Loucy (cell line): ENCODE measurements around the gene CDV3.

ENCODE experiments used
- H2AFZ ChIP-seq: fragments of 200-600 bp; sonication (generic); 2 replicates; pipeline ENCODE4 v1.6.0; 2016; ENCODE audit warnings: antibody characterized with exemption, mild to moderate bottlenecking, low read length, moderate library complexity
- H3F3A ChIP-seq: fragments of 200-600 bp; 2 replicates; pipeline ENCODE4 v1.6.0; 2016; ENCODE audit warnings: antibody characterized with exemption, low read depth, mild to moderate bottlenecking
- H3K27me3 ChIP-seq: fragments of 200-600 bp; sonication (generic); 2 replicates; pipeline ENCODE4 v1.6.1; 2014; ENCODE audit warnings: low read length, mild to moderate bottlenecking; ENCODE audit not compliant: insufficient read depth, poor library complexity, severe bottlenecking
- H3K36me3 ChIP-seq: fragments of 200-600 bp; sonication (generic); 2 replicates; pipeline ENCODE4 v1.6.1; 2016; ENCODE audit warnings: low read length; ENCODE audit not compliant: insufficient read depth
- H3K4me1 ChIP-seq: fragments of 200-600 bp; sonication (generic); 2 replicates; pipeline ENCODE4 v1.5.1; 2014; ENCODE audit warnings: low read length, mild to moderate bottlenecking; ENCODE audit not compliant: insufficient read depth, poor library complexity, severe bottlenecking
- H3K4me2 ChIP-seq: fragments of 200-600 bp; sonication (generic); 2 replicates; pipeline ENCODE4 v1.6.0; 2014; ENCODE audit warnings: antibody characterized with exemption, low read length, low read depth, mild to moderate bottlenecking; ENCODE audit not compliant: poor library complexity, severe bottlenecking
- H3K4me3 ChIP-seq: fragments of 200-600 bp; sonication (generic); 2 replicates; pipeline ENCODE4 v1.5.1; 2014; ENCODE audit warnings: low read length, mild to moderate bottlenecking, mixed read lengths; ENCODE audit not compliant: poor library complexity, severe bottlenecking
- H3K79me2 ChIP-seq: fragments of 200-600 bp; sonication (generic); 2 replicates; pipeline ENCODE4 v1.6.1; 2014; ENCODE audit warnings: low read length; ENCODE audit not compliant: insufficient read depth
- H3K9ac ChIP-seq: fragments of 200-600 bp; sonication (generic); 2 replicates; pipeline ENCODE4 v1.6.0; 2014; ENCODE audit warnings: mild to moderate bottlenecking, low read depth, low read length, moderate library complexity; ENCODE audit not compliant: poor library complexity, severe bottlenecking
- H3K9me2 ChIP-seq: fragments of 200-600 bp; sonication (generic); replicated peaks from 2 replicates; pipeline ENCODE4 v1.6.1; 2016; ENCODE audit warnings: low read depth, low read length, mixed read lengths
- H3K9me3 ChIP-seq: fragments of 200-600 bp; sonication (generic); 2 replicates; pipeline ENCODE4 v1.6.1; 2014; ENCODE audit warnings: mild to moderate bottlenecking, antibody characterized with exemption, low read length, low read depth; ENCODE audit not compliant: insufficient read depth
- H4K20me1 ChIP-seq: fragments of 200-600 bp; sonication (generic); 2 replicates; pipeline ENCODE4 v1.6.0; 2014; ENCODE audit warnings: antibody characterized with exemption, low read length, mild to moderate bottlenecking; ENCODE audit not compliant: insufficient read depth, poor library complexity, severe bottlenecking
- EZH2phosphoT487 ChIP-seq: fragments of 200-600 bp; IDR thresholded peaks from 2 replicates; pipeline ENCODE4 v1.6.1; 2018; ENCODE audit warnings: antibody characterized with exemption, mild to moderate bottlenecking, moderate library complexity, borderline replicate concordance
- TF ChIP-seq, protein P1 (sequence below): fragments of 200-600 bp; sonication (generic); conservative IDR thresholded peaks from 2 replicates; pipeline ENCODE4 v1.5.1; 2014; ENCODE audit warnings: mild to moderate bottlenecking, antibody characterized with exemption, low read length

Gene CDV3

DNA sequence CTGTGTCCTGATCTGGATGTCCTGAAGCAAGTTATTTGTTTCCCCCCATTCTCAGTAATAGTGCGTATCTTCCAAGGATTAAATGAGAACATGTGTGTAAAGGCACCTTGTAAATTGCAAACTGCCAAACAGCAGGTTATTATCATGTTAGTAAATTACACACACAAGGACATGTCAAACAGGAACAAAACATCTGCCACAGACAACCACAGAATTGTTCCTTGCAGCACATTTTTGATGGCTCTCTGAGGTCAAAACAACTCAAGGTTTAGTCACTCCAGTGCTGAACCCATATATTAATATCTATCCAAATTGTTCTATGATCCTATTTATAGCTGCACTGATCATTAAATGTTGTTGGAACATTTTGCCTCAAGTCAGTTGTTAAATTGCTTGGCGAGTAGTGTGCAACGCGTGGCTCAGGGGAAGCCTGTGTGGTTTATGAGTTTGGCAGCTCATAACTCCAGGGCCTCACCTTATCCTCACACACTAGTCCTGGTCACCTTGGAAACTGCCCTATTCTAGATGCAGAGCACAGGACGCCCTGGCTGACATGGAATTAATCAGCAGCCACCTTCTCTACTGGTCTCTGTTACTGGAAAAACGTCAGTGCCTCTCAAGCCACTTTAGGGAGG is 46.3 kb upstream of the CDV3 start:
- H3F3A ChIP-seq = no peaks in the 10 kb centered on the region
- H3K4me3 ChIP-seq = no peak overlapping the region
- H3K9me2 ChIP-seq = no peaks in the 10 kb centered on the region
- no peaks in the 10 kb centered on the region for H3K36me3 ChIP-seq
- H3K27me3 ChIP-seq = no peaks in the 10 kb centered on the region
- H3K4me1 ChIP-seq = peaks cover 5% of the 10 kb centered on the region
- no peak overlapping the region for H3K9ac ChIP-seq
- TF ChIP-seq EZH2phosphoT487 = no peak
- TF ChIP-seq, protein P1, sequence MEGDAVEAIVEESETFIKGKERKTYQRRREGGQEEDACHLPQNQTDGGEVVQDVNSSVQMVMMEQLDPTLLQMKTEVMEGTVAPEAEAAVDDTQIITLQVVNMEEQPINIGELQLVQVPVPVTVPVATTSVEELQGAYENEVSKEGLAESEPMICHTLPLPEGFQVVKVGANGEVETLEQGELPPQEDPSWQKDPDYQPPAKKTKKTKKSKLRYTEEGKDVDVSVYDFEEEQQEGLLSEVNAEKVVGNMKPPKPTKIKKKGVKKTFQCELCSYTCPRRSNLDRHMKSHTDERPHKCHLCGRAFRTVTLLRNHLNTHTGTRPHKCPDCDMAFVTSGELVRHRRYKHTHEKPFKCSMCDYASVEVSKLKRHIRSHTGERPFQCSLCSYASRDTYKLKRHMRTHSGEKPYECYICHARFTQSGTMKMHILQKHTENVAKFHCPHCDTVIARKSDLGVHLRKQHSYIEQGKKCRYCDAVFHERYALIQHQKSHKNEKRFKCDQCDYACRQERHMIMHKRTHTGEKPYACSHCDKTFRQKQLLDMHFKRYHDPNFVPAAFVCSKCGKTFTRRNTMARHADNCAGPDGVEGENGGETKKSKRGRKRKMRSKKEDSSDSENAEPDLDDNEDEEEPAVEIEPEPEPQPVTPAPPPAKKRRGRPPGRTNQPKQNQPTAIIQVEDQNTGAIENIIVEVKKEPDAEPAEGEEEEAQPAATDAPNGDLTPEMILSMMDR = no peak
- H3K9me3 ChIP-seq = no peaks in the 10 kb centered on the region
- H2AFZ ChIP-seq = peak overlapping the region; percentile 6; the same call in 1 of the 2 replicates
- H3K4me2 ChIP-seq = no peak overlapping the region
- no peaks in the 10 kb centered on the region for H4K20me1 ChIP-seq
- no peaks in the 10 kb centered on the region for H3K79me2 ChIP-seq

DNA sequence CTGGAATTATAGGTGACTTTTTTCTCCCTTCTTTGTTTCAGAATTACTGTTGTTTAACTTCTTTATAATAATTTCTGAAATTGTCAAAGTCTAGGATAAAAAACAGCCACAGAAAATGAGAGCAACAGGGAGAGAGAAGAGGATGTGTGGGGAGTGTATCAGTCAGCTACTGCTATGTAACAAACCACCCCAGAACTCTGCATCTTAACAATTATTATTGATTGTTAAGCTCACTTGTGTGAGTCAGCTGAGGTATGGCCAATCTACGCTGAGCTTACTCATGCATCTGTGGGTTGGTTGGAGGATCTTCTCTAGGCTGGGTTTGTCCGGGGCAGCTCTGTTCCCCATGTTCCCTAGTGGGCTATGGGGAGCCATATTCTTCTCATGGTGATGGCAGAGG is 43.7 kb upstream of the CDV3 start:
- Histone ChIP-seq H3K4me1 (peaks cover 5% of the 10 kb centered on the region), H4K20me1 (no peaks in the 10 kb centered on the region), H3K4me3 (no peak overlapping the region), H3K9me2 (no peaks in the 10 kb centered on the region), H3K36me3 (no peaks in the 10 kb centered on the region), H3K27me3 (no peaks in the 10 kb centered on the region), H3K79me2 (no peaks in the 10 kb centered on the region), H2AFZ (no peak overlapping the region), H3K4me2 (no peak overlapping the region), H3F3A (no peaks in the 10 kb centered on the region), H3K9ac (no peak overlapping the region), H3K9me3 (no peaks in the 10 kb centered on the region)
- TF ChIP-seq EZH2phosphoT487 = no peak
- TF ChIP-seq, protein P1 = no peak

DNA sequence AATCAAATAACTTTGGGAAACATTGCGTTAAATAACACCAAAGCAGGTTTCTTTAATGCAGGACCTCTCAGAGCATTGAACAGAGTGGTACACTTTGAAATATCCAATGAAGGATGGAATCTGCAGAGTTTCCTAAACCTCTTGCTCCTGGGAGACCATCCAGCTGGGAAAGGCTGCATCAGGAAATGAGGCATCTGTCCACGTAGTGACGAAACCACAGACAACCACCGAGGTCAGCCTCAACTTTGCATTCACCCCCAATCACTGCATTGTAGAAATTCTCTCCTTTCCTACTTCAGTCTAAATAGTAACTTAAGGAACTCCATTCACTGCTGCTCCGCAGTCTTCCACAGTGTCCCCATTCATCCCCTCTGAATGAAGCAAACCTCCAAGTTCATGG is 41.5 kb upstream of the CDV3 start:
- no peak overlapping the region for H3K4me3 ChIP-seq
- H3K9me3 ChIP-seq = no peaks in the 10 kb centered on the region
- H3K36me3 ChIP-seq = no peaks in the 10 kb centered on the region
- no peak for TF ChIP-seq EZH2phosphoT487
- TF ChIP-seq, protein P1 = no peak
- no peak overlapping the region for H2AFZ ChIP-seq
- H4K20me1 ChIP-seq = no peaks in the 10 kb centered on the region
- H3K4me1 ChIP-seq = peaks cover 3% of the 10 kb centered on the region
- H3K4me2 ChIP-seq = no peak overlapping the region
- H3F3A ChIP-seq = no peaks in the 10 kb centered on the region
- no peaks in the 10 kb centered on the region for H3K9me2 ChIP-seq
- H3K27me3 ChIP-seq = no peaks in the 10 kb centered on the region
- H3K79me2 ChIP-seq = no peaks in the 10 kb centered on the region
- no peak overlapping the region for H3K9ac ChIP-seq
